ENCODE measurements around the gene RALGPS1. TPM values are rescaled to one million over a fixed set of nuclear protein-coding genes. Genes with fewer than 3 reads are reported as not detected.

The RALGPS1 gene
- total and polyA plus RNA-seq, 7 donors, result 3.9 to 7.7 (median 5.4) TPM

GRCh38 chr9:127162046-127162863 is 247.7 kb downstream of the RALGPS1 start:
- WGBS, 3 donors, result 70 to 78% (median 75%) methylated on average over 9 of the region's 9 CpGs
- Histone ChIP-seq H3K27ac (no peak overlapping the region), H3K4me1 (peaks cover 18% of the 10 kb centered on the region), H3K4me3 (no peak overlapping the region), H3K27me3 (ENCODE audit: insufficient read depth in 3 of 3, low read length in 2 of 3) (no peaks in the 10 kb centered on the region), H3K36me3 (ENCODE audit: insufficient read depth in 1 of 2, low read depth in 1 of 2) (no peaks in the 10 kb centered on the region), H3K9me3 (no peaks in the 10 kb centered on the region)
- DNase-seq (no peak), ATAC-seq (no peak)
- intact Hi-C loops (cut with DNase I), result no loop called here
- no peak for TF ChIP-seq CTCF (IDR thresholded peaks at IDR 0.05)

GRCh38 chr9:127162864-127163365 is 248.3 kb downstream of the RALGPS1 start:
- DNase-seq, result no peak
- no peak for ATAC-seq
- no peaks in the 10 kb centered on the region for H3K36me3 ChIP-seq (ENCODE audit: insufficient read depth in 1 of 2, low read depth in 1 of 2)
- peaks cover 18% of the 10 kb centered on the region for H3K4me1 ChIP-seq
- H3K27ac ChIP-seq, result peak overlapping the region; percentile 30
- intact Hi-C loops (cut with DNase I), result no loop called here
- H3K27me3 ChIP-seq (ENCODE audit: insufficient read depth in 3 of 3, low read length in 2 of 3), result no peaks in the 10 kb centered on the region
- TF ChIP-seq CTCF (IDR thresholded peaks at IDR 0.05), result no peak
- WGBS, 3 donors, result 72 to 91% (median 74%) methylated on average over 4 of the region's 4 CpGs
- H3K4me3 ChIP-seq, result no peak overlapping the region
- no peaks in the 10 kb centered on the region for H3K9me3 ChIP-seq

GRCh38 chr9:127163409-127163808 is 248.8 kb downstream of the RALGPS1 start:
- no peak for DNase-seq
- no peaks in the 10 kb centered on the region for H3K36me3 ChIP-seq (ENCODE audit: insufficient read depth in 1 of 2, low read depth in 1 of 2)
- H3K4me1 ChIP-seq, result peaks cover 18% of the 10 kb centered on the region
- 51 to 67% (median 56%) methylated on average over 2 of the region's 2 CpGs for WGBS, 3 donors
- intact Hi-C loops (cut with DNase I), result no loop called here
- peak overlapping the region; percentile 30 for H3K27ac ChIP-seq
- no peaks in the 10 kb centered on the region for H3K9me3 ChIP-seq
- TF ChIP-seq CTCF (IDR thresholded peaks at IDR 0.05), result no peak
- ATAC-seq, result peak in 2 of 4 donors; percentile 43 to 49
- no peak overlapping the region for H3K4me3 ChIP-seq
- no peaks in the 10 kb centered on the region for H3K27me3 ChIP-seq (ENCODE audit: insufficient read depth in 3 of 3, low read length in 2 of 3)

- Histone ChIP-seq H3K4me3 (no peak overlapping the region), H3K4me1 (peaks cover 3% of the 10 kb centered on the region), H3K27ac (no peak overlapping the region), H3K9me3 (no peaks in the 10 kb centered on the region), H3K27me3 (ENCODE audit: insufficient read depth in 3 of 3, low read length in 2 of 3) (no peaks in the 10 kb centered on the region), H3K36me3 (ENCODE audit: insufficient read depth in 1 of 2, low read depth in 1 of 2) (no peaks in the 10 kb centered on the region)
- WGBS, 3 donors, result 77 to 86% (median 78%) methylated on average over 4 of the region's 4 CpGs
- intact Hi-C loops (cut with DNase I), result no loop called here
- ATAC-seq, result no peak
- no peak for TF ChIP-seq CTCF (IDR thresholded peaks at IDR 0.05)
- no peak for DNase-seq
These were observed 250.5 kb downstream of the RALGPS1 start for GRCh38 chr9:127165116-127165515.
